Endothelial cell (in vitro differentiated cells): ENCODE results near the gene CARD10. TPM values are rescaled to one million over a fixed set of nuclear protein-coding genes. Genes with fewer than 3 reads are reported as not detected.
A peak's percentile ranks its signal among the peaks of the same experiment; 100 is the strongest.

Experiments used
- DNase-seq: peaks from one replicate; pipeline ENCODE4 v3.0.0; 2021; ENCODE audit warnings: low spot score
- H3K27ac Mint-ChIP-seq: one replicate; pipeline ENCODE4 v1.8.0; 2021; ENCODE audit warnings: mixed read lengths, inconsistent platforms; ENCODE audit not compliant: unreplicated experiment
- H3K27me3 Mint-ChIP-seq: one replicate; pipeline ENCODE4 v1.8.0; 2021; ENCODE audit warnings: mild to moderate bottlenecking, moderate library complexity, mixed read lengths, inconsistent platforms; ENCODE audit not compliant: unreplicated experiment
- H3K36me3 Mint-ChIP-seq: one replicate; pipeline ENCODE4 v1.8.0; 2021; ENCODE audit warnings: mild to moderate bottlenecking, low read depth, mixed read lengths, inconsistent platforms; ENCODE audit not compliant: unreplicated experiment
- H3K4me1 Mint-ChIP-seq: one replicate; pipeline ENCODE4 v1.8.0; 2021; ENCODE audit warnings: mild to moderate bottlenecking, mixed read lengths, inconsistent platforms; ENCODE audit not compliant: unreplicated experiment
- H3K4me3 Mint-ChIP-seq: one replicate; pipeline ENCODE4 v1.8.0; 2021; ENCODE audit warnings: mild to moderate bottlenecking, mixed read lengths, inconsistent platforms; ENCODE audit not compliant: unreplicated experiment
- H3K9me3 Mint-ChIP-seq: one replicate; pipeline ENCODE4 v1.8.0; 2021; ENCODE audit warnings: mixed read lengths, inconsistent platforms; ENCODE audit not compliant: unreplicated experiment
- CTCF ChIP-seq: fragments of 200-600 bp; sonication (generic); IDR thresholded peaks from one replicate; pipeline ENCODE4 v1.5.0; 2021; ENCODE audit warnings: antibody characterized with exemption; ENCODE audit not compliant: unreplicated experiment
- total RNA-seq: library from RNA; stranded (reverse); fragmentation: NEBNext Ultra II Directional; extraction: Animal tissue kit (Norgen Biotek cat#: 25700); gene quantifications from one replicate; pipeline ENCODE4 v1.2.1, GENCODE V29; 2021; ENCODE audit not compliant: unreplicated experiment

The CARD10 gene
- total RNA-seq, 1 donor from 2014 or later: 26.0 TPM

DNA sequence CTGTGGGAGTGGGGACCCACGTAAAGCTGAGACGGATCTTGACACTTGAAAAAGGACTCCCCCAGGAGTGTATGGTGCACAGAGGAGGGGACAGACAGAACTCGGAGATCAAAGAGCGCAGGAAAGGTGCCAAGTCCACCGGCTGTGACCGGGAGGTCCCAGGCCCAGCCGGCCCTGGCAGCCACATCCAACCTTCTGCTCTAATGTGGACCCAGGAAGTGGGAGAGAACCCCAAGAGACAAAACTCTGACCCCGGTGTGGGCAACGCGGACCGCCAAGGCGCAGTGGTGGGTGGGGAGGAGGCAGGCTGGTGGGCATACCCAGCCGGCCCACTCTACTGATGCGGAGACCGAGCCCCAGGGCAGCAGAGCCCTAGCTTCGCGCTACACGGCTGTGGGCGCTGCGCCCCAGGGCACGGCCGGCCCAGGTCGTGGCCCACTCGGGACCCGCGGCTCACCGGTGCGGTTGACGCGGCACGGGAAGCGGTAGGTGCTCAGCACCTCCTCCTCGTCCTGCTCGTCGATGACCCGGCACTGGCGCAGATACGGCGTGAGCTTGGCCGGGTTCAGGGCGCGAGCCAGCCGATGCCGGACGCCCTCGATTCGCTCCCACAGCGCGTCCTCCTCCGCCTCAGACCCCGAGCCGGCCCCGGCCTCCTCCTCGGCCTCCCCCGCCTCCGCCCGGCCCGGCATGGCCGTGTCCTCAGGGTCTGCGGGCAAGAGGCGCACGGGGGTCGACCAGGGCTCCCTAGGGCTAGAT lies 527 bp downstream of the CARD10 start:
- Mint-ChIP-seq H3K4me1 (peaks cover 7% of the 10 kb centered on the region), H3K27me3 (peaks cover 10% of the 10 kb centered on the region), H3K27ac (peak overlapping the region; percentile 33), H3K4me3 (peak overlapping the region; percentile 92), H3K9me3 (no peaks in the 10 kb centered on the region), H3K36me3 (peaks cover 12% of the 10 kb centered on the region)
- DNase-seq: peak; percentile 43
- no peak for TF ChIP-seq CTCF

DNA sequence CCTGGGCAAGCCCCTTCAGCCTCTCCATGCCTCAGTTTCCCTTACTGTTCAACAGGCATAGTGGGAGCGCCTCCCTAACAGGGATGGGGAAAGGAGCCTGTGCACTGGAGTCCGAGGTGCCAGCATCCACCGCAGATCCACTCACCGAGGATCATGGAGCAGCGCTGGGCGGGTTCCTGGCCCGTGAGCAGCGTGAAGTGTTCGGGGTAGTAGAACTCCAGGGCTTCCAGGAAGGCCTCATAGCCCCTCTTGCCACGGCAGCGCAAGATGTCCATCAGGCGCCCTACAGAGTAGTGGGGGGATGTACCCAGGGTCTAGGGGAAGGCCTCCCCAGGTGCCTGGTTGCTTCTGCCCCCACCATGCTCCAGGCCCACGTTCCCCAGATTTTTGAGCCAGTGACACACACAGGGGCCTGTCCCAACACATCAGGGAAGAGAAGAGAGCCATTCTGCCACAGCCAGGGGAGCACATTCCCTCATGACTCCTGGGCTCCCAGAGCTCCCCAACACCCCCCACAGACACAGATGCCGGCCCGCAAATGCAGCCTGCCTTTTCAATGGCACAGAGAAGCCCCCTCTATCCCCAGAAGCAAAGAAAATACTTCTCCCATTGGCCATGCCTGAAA lies 1.3 kb downstream of the CARD10 start:
- no peak for DNase-seq
- Mint-ChIP-seq H3K4me1 (peaks cover 7% of the 10 kb centered on the region), H3K36me3 (peaks cover 12% of the 10 kb centered on the region), H3K27me3 (peaks cover 10% of the 10 kb centered on the region), H3K27ac (peak overlapping the region; percentile 33), H3K4me3 (peak overlapping the region; percentile 92), H3K9me3 (no peaks in the 10 kb centered on the region)
- no peak for TF ChIP-seq CTCF

DNA sequence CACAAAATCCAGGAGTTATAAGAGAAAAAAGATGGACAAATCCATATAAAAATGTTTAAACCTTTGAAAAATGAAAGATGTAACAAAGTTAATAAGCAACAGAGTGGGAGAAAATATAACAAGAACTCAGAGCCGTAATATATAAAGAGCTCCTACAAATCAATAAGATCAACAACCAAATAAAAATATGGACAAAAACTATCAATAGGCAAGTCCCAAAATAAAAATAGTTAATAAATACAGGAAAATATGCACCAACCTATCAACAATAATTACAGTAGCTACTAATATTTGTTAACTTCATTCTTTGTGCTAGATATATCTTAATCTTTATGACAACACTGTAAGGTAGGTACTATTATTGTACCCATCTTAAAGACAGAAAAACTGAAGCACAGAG lies 2.8 kb downstream of the CARD10 start:
- Mint-ChIP-seq H3K27me3 (peaks cover 10% of the 10 kb centered on the region), H3K4me3 (no peak overlapping the region)
- TF ChIP-seq CTCF: no peak

GRCh38 chr22:37515901-37516300 lies 3.3 kb downstream of the CARD10 start:
- Mint-ChIP-seq H3K27me3 (peaks cover 10% of the 10 kb centered on the region), H3K4me1 (peaks cover 11% of the 10 kb centered on the region), H3K27ac (no peak overlapping the region), H3K9me3 (no peaks in the 10 kb centered on the region), H3K36me3 (peaks cover 16% of the 10 kb centered on the region), H3K4me3 (no peak overlapping the region)
- DNase-seq: no peak
- TF ChIP-seq CTCF: no peak

More for the DNA sequence above, 2.8 kb downstream of the CARD10 start:
- H3K36me3 Mint-ChIP-seq: peaks cover 16% of the 10 kb centered on the region
- DNase-seq: no peak
- no peaks in the 10 kb centered on the region for H3K9me3 Mint-ChIP-seq
- no peak overlapping the region for H3K27ac Mint-ChIP-seq
- H3K4me1 Mint-ChIP-seq: peaks cover 11% of the 10 kb centered on the region

- H3K27me3 Mint-ChIP-seq: peaks cover 6% of the 10 kb centered on the region
- no peak overlapping the region for H3K27ac Mint-ChIP-seq
Measured at GRCh38 chr22:37514526-37515051, 4.6 kb downstream of the CARD10 start.

More at GRCh38 chr22:37514526-37515051, 4.6 kb downstream of the CARD10 start:
- no peak for TF ChIP-seq CTCF
- Mint-ChIP-seq H3K4me1 (peaks cover 13% of the 10 kb centered on the region), H3K4me3 (no peak overlapping the region), H3K36me3 (peaks cover 16% of the 10 kb centered on the region), H3K9me3 (no peaks in the 10 kb centered on the region)
- DNase-seq: no peak
